ENCODE measurements around the gene XRCC1.

DNA sequence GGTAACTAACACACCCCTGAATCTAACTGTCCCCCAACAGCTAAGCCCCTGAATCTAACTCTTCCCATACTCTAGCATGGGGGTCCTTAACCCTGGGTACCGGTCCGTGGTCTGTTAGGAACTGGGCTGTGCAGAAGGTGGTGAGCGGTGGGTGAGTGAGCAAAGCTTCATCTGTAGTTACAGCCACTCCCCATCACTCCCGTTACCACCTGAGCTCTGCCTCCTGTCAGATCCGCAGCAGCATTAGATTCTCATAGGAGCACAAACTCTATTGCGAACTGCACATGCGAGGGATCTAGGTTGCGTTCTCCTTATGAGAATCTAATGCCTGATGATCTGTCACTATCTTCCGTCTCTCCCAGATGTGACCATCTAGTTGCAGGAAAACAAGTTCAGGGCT, 64.6 kb downstream of the XRCC1 start:
- TF ChIP-seq, protein P1, sequence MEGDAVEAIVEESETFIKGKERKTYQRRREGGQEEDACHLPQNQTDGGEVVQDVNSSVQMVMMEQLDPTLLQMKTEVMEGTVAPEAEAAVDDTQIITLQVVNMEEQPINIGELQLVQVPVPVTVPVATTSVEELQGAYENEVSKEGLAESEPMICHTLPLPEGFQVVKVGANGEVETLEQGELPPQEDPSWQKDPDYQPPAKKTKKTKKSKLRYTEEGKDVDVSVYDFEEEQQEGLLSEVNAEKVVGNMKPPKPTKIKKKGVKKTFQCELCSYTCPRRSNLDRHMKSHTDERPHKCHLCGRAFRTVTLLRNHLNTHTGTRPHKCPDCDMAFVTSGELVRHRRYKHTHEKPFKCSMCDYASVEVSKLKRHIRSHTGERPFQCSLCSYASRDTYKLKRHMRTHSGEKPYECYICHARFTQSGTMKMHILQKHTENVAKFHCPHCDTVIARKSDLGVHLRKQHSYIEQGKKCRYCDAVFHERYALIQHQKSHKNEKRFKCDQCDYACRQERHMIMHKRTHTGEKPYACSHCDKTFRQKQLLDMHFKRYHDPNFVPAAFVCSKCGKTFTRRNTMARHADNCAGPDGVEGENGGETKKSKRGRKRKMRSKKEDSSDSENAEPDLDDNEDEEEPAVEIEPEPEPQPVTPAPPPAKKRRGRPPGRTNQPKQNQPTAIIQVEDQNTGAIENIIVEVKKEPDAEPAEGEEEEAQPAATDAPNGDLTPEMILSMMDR (IDR thresholded peaks at IDR 0.05): no peak
- TF ChIP-seq POLR2A (IDR thresholded peaks at IDR 0.05): no peak

Measured in esophagus squamous epithelium (tissue), 4 donors.